GM18867 (cell line): ENCODE results near the gene CHAD.
A peak's percentile ranks its signal among the peaks of the same experiment; 100 is the strongest.

Experiments used
- ATAC-seq: cut with Tn5 transposase; IDR thresholded peaks from one replicate; pipeline ENCODE4 v1.9.1; 2021; ENCODE audit warnings: mild to moderate bottlenecking, moderate library complexity; ENCODE audit not compliant: unreplicated experiment

CHAD gene

DNA sequence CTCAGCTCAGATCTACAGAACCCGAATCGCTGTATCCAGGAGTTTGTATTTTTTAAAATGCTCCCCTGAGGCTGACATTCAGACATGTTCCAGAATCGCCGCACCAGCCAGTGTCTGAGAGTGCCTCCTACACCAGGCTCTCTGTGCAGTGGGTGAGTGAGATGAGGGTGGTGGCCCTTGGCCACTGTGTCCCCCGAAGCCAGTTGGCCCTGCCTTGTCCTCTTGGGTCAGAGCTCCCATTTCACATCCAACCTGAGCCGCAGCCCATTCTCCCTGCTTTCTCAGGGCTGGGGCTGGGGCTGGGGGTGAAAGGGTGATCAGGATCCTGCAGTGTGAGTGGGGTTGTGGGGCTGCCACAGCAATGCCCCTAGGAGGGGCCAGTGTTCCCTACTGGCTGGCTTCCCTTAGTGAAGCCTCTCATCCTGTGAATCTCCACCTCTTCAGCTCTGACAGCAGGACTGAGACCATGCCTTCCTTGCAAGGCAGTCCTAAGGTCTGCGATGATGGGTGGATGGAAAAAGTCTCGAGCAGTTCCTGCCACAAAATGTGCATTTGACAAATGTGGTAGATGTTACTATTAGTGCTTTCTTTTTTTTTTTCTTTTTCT is 26.6 kb upstream of the CHAD start:
- ATAC-seq = no peak

DNA sequence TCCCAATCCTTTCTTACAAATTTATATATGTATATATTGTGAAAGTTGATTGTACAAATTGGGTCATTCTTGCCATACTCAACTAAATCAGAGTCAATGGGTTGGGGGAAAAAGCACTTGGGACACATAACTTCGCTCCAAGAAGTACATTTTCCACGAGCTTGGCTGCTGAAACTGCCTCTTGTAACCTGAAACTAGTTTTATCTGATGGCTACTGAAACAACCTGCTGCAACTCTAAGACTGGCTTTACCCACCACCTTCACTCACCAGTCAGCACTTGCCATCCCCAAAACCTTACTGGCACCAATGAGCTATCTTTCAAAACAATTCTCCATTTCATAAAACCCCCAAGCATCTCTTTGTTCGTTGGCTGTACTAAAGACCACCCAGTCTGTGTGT is 25.1 kb upstream of the CHAD start:
- ATAC-seq = no peak

- ATAC-seq = no peak
Observed at GRCh38 chr17:50492214-50492613, 23.5 kb upstream of the CHAD start.

DNA sequence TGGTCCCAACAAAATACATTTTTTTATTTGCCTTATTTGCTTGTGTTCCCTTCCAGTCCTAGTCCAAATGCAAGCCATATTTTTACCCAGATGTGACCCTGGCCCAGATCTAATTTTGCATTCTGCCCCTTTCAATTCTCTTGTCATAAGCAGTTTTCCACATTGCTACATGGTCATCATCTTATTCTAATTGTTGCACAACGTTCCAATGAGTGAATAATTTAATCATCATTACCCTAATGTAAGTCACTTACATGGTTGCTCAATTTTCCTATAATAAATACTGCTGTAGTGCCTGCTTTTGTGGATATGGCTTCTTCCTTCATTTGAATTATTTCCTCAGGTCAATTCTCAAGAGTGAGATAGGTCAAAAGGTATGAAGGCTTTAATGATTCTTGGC is 22.8 kb upstream of the CHAD start:
- ATAC-seq = no peak

DNA sequence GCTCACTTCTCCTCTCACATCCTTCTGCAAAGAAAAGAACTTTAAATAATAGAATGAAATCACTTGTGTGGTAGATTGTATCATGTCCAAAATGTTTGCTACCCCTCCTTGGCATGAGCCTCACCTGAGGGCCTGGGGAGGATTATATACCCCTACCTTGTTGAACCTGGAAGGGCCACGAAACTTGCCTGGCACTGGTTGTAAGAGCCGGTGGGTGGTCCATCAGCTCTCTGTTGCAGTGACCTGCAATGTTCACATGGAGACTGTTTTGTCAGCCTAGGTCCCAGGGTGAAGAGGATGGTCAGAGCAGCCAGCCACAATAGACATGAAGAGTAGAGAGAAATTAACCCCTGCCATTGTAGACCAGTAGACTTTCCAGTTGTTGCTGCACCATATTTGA is 20.2 kb upstream of the CHAD start:
- ATAC-seq = no peak

- ATAC-seq = no peak
Observed at GRCh38 chr17:50487213-50488096, 18.8 kb upstream of the CHAD start.

GRCh38 chr17:50484386-50485155 is 15.9 kb upstream of the CHAD start:
- no peak for ATAC-seq

GRCh38 chr17:50483266-50483665 is 14.6 kb upstream of the CHAD start:
- ATAC-seq = no peak

DNA sequence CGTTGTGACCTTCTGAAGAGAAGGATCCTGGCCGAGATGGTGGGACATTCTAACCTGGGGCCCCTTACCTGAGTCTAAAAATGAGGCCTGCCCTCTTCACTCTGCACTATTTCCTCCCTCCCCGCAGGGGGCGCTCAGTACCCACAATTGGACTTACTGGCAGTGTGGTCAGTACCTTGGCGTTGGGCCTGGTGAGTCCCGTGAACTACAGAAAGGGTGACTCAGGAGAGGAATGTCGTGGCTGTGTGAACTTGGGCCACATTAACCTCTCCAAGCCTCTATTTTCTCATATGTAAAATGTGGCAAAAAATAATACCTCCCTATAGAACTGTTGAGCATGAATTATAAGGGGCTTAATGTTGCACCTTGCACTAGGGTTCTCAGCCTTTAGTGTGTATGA is 13.8 kb upstream of the CHAD start:
- ATAC-seq = peak; percentile 32

DNA sequence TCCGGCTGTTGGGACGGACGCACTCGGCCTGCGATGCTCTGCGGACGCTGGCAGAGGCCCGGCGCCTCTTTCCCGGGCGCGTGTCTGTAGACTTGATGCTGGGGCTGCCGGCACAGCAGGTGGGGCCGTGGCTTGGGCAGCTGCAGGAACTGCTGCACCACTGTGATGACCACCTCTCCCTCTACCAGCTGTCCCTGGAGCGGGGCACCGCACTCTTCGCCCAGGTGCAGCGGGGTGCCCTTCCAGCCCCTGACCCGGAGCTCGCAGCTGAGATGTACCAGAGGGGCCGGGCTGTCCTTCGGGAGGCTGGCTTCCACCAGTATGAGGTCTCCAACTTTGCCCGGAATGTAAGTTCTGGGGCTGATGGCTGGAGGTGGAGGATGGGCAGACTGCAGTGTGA is 13.4 kb upstream of the CHAD start:
- no peak for ATAC-seq

- ATAC-seq = no peak
Observed at GRCh38 chr17:50481648-50482047, 13.0 kb upstream of the CHAD start.

DNA sequence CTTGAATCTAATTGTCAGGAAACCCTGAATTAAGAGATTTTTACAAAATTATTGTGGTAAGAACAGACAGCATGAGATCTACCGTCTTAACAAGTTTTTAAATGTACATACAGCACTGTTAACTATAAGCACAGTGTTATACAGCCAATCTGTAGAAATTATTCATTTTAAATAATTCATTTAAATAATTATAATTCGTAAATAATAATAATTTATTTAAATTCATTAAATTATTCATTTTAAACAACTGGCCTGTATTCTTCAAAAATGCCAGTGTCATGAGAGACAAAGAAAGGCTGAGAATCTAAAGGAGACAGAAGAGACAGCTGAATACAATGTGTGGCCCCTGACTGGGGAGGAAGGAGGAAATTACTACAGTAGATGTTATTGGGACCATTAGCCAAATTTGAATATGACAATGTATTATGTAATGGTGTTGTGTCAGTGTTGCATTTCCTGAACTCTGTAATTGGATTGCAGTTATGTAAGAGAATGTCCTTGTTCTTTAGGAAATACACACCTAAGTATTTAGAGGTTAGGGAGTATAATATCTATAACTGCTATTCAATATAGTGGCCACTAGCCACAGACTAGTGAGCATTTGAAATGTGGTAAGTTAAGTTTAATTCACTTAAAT is 12.3 kb upstream of the CHAD start:
- no peak for ATAC-seq

GRCh38 chr17:50480142-50480764 is 11.6 kb upstream of the CHAD start:
- ATAC-seq = no peak

DNA sequence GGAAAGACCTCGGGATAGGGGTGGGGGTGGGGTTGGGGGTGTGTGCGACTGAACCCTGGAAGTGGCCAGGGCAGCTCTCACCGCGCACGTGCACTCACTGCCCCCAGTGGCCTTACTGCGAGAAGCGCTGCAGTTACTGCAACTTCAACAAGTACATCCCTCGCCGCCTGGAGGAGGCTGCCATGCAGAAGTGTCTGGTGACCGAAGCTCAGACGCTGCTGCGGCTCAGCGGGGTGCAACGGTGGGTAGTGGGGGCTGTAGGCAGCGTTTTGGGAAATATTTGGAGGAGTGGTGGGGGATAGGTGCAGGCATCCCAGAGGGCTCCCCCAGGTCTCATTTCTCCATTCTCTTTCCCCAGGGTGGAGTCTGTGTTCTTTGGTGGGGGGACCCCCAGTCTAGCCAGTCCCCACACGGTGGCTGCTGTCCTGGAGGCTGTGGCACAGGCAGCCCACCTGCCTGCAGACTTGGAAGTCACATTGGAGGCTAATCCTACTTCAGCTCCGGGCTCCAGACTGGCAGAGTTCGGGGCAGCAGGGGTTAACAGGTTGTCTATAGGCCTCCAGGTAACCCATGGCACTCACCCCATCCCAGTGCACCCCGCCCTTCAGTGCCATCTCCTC is 11.0 kb upstream of the CHAD start:
- ATAC-seq = peak; percentile 31

DNA sequence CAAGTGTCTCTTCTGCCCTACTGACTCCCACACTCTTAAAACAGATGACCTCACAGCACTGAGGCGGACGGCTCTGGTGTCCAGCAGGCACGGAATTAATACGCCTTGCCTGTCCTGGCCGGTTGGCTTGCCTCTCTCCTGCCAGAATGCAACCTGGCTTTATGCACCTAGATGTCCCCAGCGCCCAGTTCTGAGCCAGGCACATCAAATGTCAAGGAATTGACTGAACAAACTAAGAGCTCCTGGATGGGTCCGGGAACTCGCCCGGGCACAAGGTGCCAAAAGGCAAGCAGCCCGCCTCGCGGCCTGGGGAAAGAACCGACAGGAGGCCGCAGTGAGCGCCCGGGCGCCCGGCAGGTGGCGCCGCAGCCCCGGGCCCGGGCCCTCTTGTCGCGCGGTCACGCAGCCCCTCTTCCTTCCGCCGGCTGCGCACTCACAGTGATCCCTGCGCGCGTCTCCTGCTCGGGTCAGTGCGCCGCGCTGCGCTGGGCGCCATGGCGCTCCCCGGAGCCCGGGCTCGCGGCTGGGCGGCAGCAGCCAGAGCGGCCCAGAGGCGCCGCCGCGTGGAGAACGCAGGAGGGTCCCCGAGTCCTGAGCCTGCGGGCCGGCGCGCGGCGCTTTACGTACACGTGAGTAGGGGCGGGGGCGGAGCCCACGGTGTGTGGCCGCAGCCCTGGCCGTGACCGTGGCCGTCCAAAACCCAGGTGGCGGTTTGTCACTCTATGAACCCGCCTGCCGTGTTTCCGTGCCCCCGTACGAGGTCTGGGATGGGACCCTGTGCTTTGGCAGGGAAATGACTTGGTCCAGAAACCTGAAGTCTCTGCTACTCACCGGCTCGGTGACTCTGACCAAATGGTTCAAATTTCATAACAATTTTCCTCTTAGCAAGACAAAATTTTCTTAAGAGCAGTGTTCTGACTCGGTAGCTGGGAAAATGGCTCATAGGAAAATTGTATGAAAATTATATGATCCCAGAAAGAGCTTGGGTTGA is 10.0 kb upstream of the CHAD start, which contains the start of gene RSAD1:
Gene RSAD1 (plus strand): TSS at position 470 of the 991 bp plus-strand sequence. CDS start 25 bp downstream, at position 495.
- peak; percentile 87 for ATAC-seq

GRCh38 chr17:50477976-50478375 is 9.3 kb upstream of the CHAD start:
- no peak for ATAC-seq

GRCh38 chr17:50476545-50477315 is 8.1 kb upstream of the CHAD start:
- ATAC-seq = no peak
